HCT116 (cell line): Measurements from ENCODE around the gene ZFYVE1. TPM values are rescaled to one million over a fixed set of nuclear protein-coding genes. Genes with fewer than 3 reads are reported as not detected.
A peak's percentile ranks its signal among the peaks of the same experiment; 100 is the strongest.
"Not testable (repeated sequence)": the region's sequence is repeated elsewhere in the genome, so short reads cannot be mapped to it uniquely, and the experiment has no call there.

Experiments used
- ATAC-seq: fragments of 200-7000 bp; cut with Tn5 transposase; 2 replicates; pipeline ENCODE4 v1.9.1; 2020; ENCODE audit warnings: mild to moderate bottlenecking, moderate library complexity
- BruUV-seq: library from RNA; stranded (reverse); fragments of 400-500 nt; replicated peaks from 2 replicates; lab custom pipeline; 2021; lab: Mats Ljungman, UMichigan
- CTCF ChIA-PET: fragments of 300-600 bp; sonication (Branson Sonifier 250); formaldehyde crosslinking; loops from one replicate; lab custom pipeline; 2021; ENCODE audit warnings: antibody characterized with exemption; lab: Charles Lee
- POLR2A ChIA-PET: fragments of 300-600, 350-600 bp; sonication (Branson Sonifier 250); formaldehyde crosslinking; loops from one replicate; lab custom pipeline; 2021; ENCODE audit warnings: antibody characterized with exemption; lab: Charles Lee
- RAD21 ChIA-PET, 2 experiments: fragments of 300-600 bp; sonication (Branson Sonifier 250); formaldehyde crosslinking; loops; one replicate each; lab custom pipeline; 2023; ENCODE audit warnings: low total read pairs in 2 of 2; ENCODE audit not compliant: uncharacterized antibody in 2 of 2, unreplicated experiment in 2 of 2, low non-redundant PET in 1 of 2; lab: Charles Lee
- DNase-seq: peaks from one replicate; pipeline ENCODE4 v3.0.0-alpha.2; 2010; ENCODE audit warnings: low read depth, low spot score
- H2AFZ ChIP-seq: fragments of 200-600 bp; shearing (Covaris generic), sonication (generic); 2 replicates; pipeline ENCODE4 v1.6.1; 2017; ENCODE audit warnings: low read depth, mixed run types, mixed read lengths, antibody characterized with exemption, low read length; ENCODE audit not compliant: poor library complexity, severe bottlenecking
- H3K27ac ChIP-seq: 2 replicates; pipeline ENCODE4 v1.5.1; 2012; ENCODE audit warnings: low read depth, low read length
- H3K27me3 ChIP-seq: fragments of 200-600 bp; sonication (generic); 2 replicates; pipeline ENCODE4 v1.6.1; 2016; ENCODE audit warnings: mixed run types, low read length, mixed read lengths; ENCODE audit not compliant: insufficient read depth
- H3K36me3 ChIP-seq, 2 experiments: fragments of 200-500 bp in 1 of 2; fragments of 200-600 bp in 1 of 2; sonication (Bioruptor generic) in 1 of 2; sonication (generic) in 1 of 2; 2 replicates each; pipeline versions ENCODE4 v1.5.1 to v1.6.1; 2014 to 2016; ENCODE audit warnings: low read length in 2 of 2, inconsistent platforms in 1 of 2, mixed read lengths in 1 of 2, mixed run types in 1 of 2; ENCODE audit not compliant: insufficient read depth in 2 of 2, control insufficient read depth in 1 of 2
- H3K4me1 ChIP-seq, 2 experiments: fragments of 200-600 bp in 1 of 2; sonication (generic) in 1 of 2; 2 replicates each; pipeline versions ENCODE4 v1.5.1 to v1.6.1; 2012 to 2017; ENCODE audit warnings: low read length in 2 of 2, inconsistent platforms in 1 of 2, mild to moderate bottlenecking in 1 of 2, mixed read lengths in 1 of 2, mixed run types in 1 of 2, moderate library complexity in 1 of 2; ENCODE audit not compliant: insufficient read depth in 2 of 2, control insufficient read depth in 1 of 2
- H3K4me2 ChIP-seq: fragments of 200-600 bp; sonication (generic); 2 replicates; pipeline ENCODE4 v1.6.1; 2017; ENCODE audit warnings: mixed run types, low read length, mixed read lengths
- H3K4me3 ChIP-seq, 2 experiments: fragments of 200-600 bp in 1 of 2; sonication (generic) in 1 of 2; replicated peaks in 1 of 2; 2 replicates each; pipeline ENCODE4 v1.5.1; 2011 to 2016; ENCODE audit warnings: low read length in 2 of 2, control low read depth in 1 of 2, low read depth in 1 of 2, mild to moderate bottlenecking in 1 of 2, mixed read lengths in 1 of 2, mixed run types in 1 of 2
- H3K79me2 ChIP-seq: fragments of 200-600 bp; sonication (generic); 2 replicates; pipeline ENCODE4 v1.6.1; 2017; ENCODE audit warnings: mild to moderate bottlenecking, mixed run types, low read length, moderate library complexity, mixed read lengths; ENCODE audit not compliant: insufficient read depth
- H3K9ac ChIP-seq: fragments of 200-600 bp; sonication (generic); 2 replicates; pipeline ENCODE4 v1.6.1; 2016; ENCODE audit warnings: low read length, mixed read lengths
- H3K9me2 ChIP-seq: fragments of 200-600 bp; sonication (generic), shearing (Covaris generic); 2 replicates; pipeline ENCODE4 v1.6.1; 2017; ENCODE audit warnings: mixed run types, mild to moderate bottlenecking, moderate library complexity; ENCODE audit not compliant: insufficient read depth
- H3K9me3 ChIP-seq, 2 experiments: fragments of 200-500 bp in 1 of 2; fragments of 200-600 bp in 1 of 2; sonication (Bioruptor generic) in 1 of 2; sonication (generic) in 1 of 2; 2 replicates each; pipeline ENCODE4 v1.6.1; 2014 to 2017; ENCODE audit warnings: low read length in 2 of 2, mixed read lengths in 2 of 2, inconsistent platforms in 1 of 2, low read depth in 1 of 2, mild to moderate bottlenecking in 1 of 2, mixed run types in 1 of 2, moderate library complexity in 1 of 2; ENCODE audit not compliant: control insufficient read depth in 1 of 2, insufficient read depth in 1 of 2
- H4K20me1 ChIP-seq: fragments of 200-600 bp; sonication (generic), shearing (Covaris generic); 2 replicates; pipeline ENCODE4 v1.6.1; 2017; ENCODE audit warnings: mixed run types, mild to moderate bottlenecking, moderate library complexity; ENCODE audit not compliant: insufficient read depth
- JUND ChIP-seq: IDR thresholded peaks from 2 replicates; pipeline ENCODE4 v1.6.1; 2012
- TCF7L2 ChIP-seq: IDR thresholded peaks from 2 replicates; pipeline ENCODE4 v1.7.0; 2011; ENCODE audit warnings: borderline replicate concordance, inconsistent platforms; ENCODE audit not compliant: insufficient read depth, insufficient read length; ENCODE audit errors: extremely low read depth
- intact Hi-C: fragments of 100-400 bp; cut with micrococcal nuclease; formaldehyde crosslinking; loops from 2 replicates; pipeline ENCODE4 v1.10.0; 2022
- total RNA-seq: library from RNA; stranded (reverse); gene quantifications from one replicate; pipeline ENCODE4 v1.2.1, GENCODE V29; 2021; ENCODE audit not compliant: unreplicated experiment

Gene ZFYVE1
- total RNA-seq, 1 experiment from 2014 or later = 7.7 TPM

DNA sequence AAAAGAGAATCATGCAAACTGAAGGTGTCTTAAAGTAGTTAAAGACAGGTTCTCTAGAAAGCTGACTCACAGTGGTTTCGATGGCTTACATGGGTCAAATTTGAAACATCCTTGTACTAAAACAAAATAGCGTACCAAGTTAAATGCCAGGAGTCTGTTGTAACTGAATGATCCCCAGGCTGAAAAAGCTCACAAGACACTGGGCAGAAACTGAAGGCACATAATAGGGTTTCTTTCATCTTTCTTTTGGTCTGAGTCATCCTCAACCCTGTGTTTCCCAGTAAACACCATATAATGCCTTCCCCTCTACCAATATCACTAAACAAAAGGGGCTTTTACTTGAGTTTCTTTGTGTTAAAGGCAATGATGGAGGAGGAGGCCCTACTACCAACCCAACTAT lies 12.8 kb downstream of the ZFYVE1 start:
- Histone ChIP-seq H3K27me3 (no peaks in the 10 kb centered on the region), H3K36me3 (no peaks in the 10 kb centered on the region), H3K4me2 (peak overlapping the region; percentile 45), H3K9me2 (no peaks in the 10 kb centered on the region), H3K9ac (no peak overlapping the region), H3K9me3 (no peaks in the 10 kb centered on the region), H3K27ac (no peak overlapping the region), H4K20me1 (no peaks in the 10 kb centered on the region), H2AFZ (no peak overlapping the region), H3K79me2 (no peaks in the 10 kb centered on the region), H3K4me1 (peaks cover 12 to 43% of the 10 kb centered on the region in 2 experiments), H3K4me3 (no peak overlapping the region)
- ChIA-PET RAD21 (no interaction called here), POLR2A (interaction anchor here (2.8 kb wide), 1 partner anchor 13 kb away, joined by 8 read pairs; the partner anchor contains the start of gene ZFYVE1), CTCF (no interaction called here)
- no TSS peak for BruUV-seq
- intact Hi-C loops = no loop called here
- TF ChIP-seq JUND (0 out of 2 replicates have a peak, but pooled peaks have one; percentile 7), TCF7L2 (no peak)
- DNase-seq = no peak
- ATAC-seq = peak; percentile 43; the same call in 1 of the 2 replicates

DNA sequence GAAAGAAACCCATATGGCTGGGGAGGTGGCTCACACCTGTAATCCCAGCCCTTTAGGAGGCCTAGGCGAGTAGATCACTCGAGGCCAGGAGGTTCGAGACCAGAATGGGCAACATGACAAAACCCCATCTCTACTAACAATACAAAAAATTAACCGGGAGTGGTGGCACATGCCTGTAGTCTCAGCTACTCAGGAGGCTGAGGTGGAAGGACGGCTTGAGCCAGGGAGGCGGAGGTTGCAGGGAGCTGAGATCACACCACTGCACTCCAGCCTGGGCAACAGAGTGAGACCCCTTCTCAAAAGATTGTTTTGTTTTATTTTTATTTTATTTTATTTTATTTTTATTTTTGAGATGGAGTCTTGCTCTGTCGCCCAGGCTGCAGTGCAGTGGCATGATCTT lies 15.7 kb downstream of the ZFYVE1 start:
- H3K4me2 ChIP-seq, intact Hi-C loops, ATAC-seq, H3K9me3 ChIP-seq, H3K36me3 ChIP-seq, BruUV-seq, H3K4me3 ChIP-seq, H3K27ac ChIP-seq, CTCF ChIA-PET, POLR2A ChIA-PET, H3K79me2 ChIP-seq, H3K27me3 ChIP-seq, H3K9ac ChIP-seq, H2AFZ ChIP-seq, RAD21 ChIA-PET, H3K9me2 ChIP-seq, DNase-seq, H4K20me1 ChIP-seq: not testable (repeated sequence)
- peaks cover 7 to 43% of the 10 kb centered on the region in 2 experiments for H3K4me1 ChIP-seq
